HUDEP-2 (cell line): ENCODE measurements around the gene MOCS1.
A peak's percentile ranks its signal among the peaks of the same experiment; 100 is the strongest.

Experiments
- DNase-seq, 76 experiments: peaks; one replicate each; lab custom pipeline; 2025; ENCODE audit not compliant: unreplicated experiment in 76 of 76; lab: John Stamatoyannopoulos, UW

The MOCS1 gene

GRCh38 chr6:39905640-39905975 is 28.7 kb downstream of the MOCS1 start:
- DNase-seq, result no peak

- DNase-seq, result no peak
Observed at GRCh38 chr6:39904946-39905639, 29.2 kb downstream of the MOCS1 start.

GRCh38 chr6:39903656-39904055 is 30.6 kb downstream of the MOCS1 start:
- DNase-seq, result no peak

- no peak for DNase-seq
Observed at GRCh38 chr6:39902786-39903465, 31.3 kb downstream of the MOCS1 start.

- no peak for DNase-seq
Observed at GRCh38 chr6:39902136-39902535, 32.1 kb downstream of the MOCS1 start.

- no peak for DNase-seq
Observed at GRCh38 chr6:39901670-39902069, 32.6 kb downstream of the MOCS1 start.

GRCh38 chr6:39901116-39901655 is 33.1 kb downstream of the MOCS1 start:
- DNase-seq, result no peak

GRCh38 chr6:39899554-39900295 is 34.5 kb downstream of the MOCS1 start:
- no peak for DNase-seq

- no peak for DNase-seq
Observed at GRCh38 chr6:39898625-39899024, 35.6 kb downstream of the MOCS1 start.

GRCh38 chr6:39897698-39898097 is 36.6 kb downstream of the MOCS1 start:
- no peak for DNase-seq

- no peak for DNase-seq
Observed at GRCh38 chr6:39896701-39897100, 37.6 kb downstream of the MOCS1 start.

GRCh38 chr6:39893286-39893685 is 41.0 kb downstream of the MOCS1 start:
- DNase-seq, result no peak

GRCh38 chr6:39892490-39893129 is 41.7 kb downstream of the MOCS1 start:
- peak in 30 of 76 experiments; percentile 2 to 57 (median 15) for DNase-seq

- DNase-seq, result no peak
Observed at GRCh38 chr6:39891976-39892375, 42.3 kb downstream of the MOCS1 start.

GRCh38 chr6:39891353-39891752 is 42.9 kb downstream of the MOCS1 start:
- no peak for DNase-seq

- no peak for DNase-seq
Observed at GRCh38 chr6:39889229-39889628, 45.0 kb downstream of the MOCS1 start.

- no peak for DNase-seq
Observed at GRCh38 chr6:39887692-39888450, 46.4 kb downstream of the MOCS1 start.

GRCh38 chr6:39886871-39887270 is 47.4 kb downstream of the MOCS1 start:
- DNase-seq, result no peak

- DNase-seq, result no peak
Observed at GRCh38 chr6:39885691-39886090, 48.6 kb downstream of the MOCS1 start.

- DNase-seq, result no peak
Observed at GRCh38 chr6:39884696-39885095, 49.6 kb downstream of the MOCS1 start.
